Motor neuron (in vitro differentiated cells): Measurements from ENCODE around the gene PPP2R5C. TPM values are rescaled to one million over a fixed set of nuclear protein-coding genes. Genes with fewer than 3 reads are reported as not detected.

Experiments
- ATAC-seq, 8 experiments: fragments of 200-7000 bp; cut with Tn5 transposase; replicated peaks in 6 of 8; 2 replicates each; pipeline ENCODE4 v1.8.0; 2021; ENCODE audit warnings: mild to moderate bottlenecking in 8 of 8, moderate library complexity in 8 of 8
- H3K27ac ChIP-seq, 2 donors: fragments of 250-450 bp; sonication (Bioruptor Pico); 2 replicates each; pipeline ENCODE4 v1.9.0; 2021; ENCODE audit warnings: antibody characterized with exemption in 2 of 2, mild to moderate bottlenecking in 2 of 2, moderate library complexity in 1 of 2
- H3K4me1 ChIP-seq, 2 donors: fragments of 250-450 bp; sonication (Bioruptor Pico); replicated peaks in 1 of 2; 2 replicates each; pipeline ENCODE4 v1.6.1; 2021; ENCODE audit warnings: antibody characterized with exemption in 2 of 2, mild to moderate bottlenecking in 2 of 2, moderate library complexity in 1 of 2
- H3K4me3 ChIP-seq, 5 donors: fragments of 250-450 bp; sonication (Bioruptor Pico); 2 replicates each; pipeline ENCODE4 v1.9.0; 2021; ENCODE audit warnings: antibody characterized with exemption in 5 of 5, mild to moderate bottlenecking in 5 of 5, moderate library complexity in 4 of 5
- WGBS, 10 experiments: fragments of 450-650 bp; shearing (Covaris generic); methylation state at CpG; one replicate each; pipeline ENCODE4 v1.0.0; 2022; 5-methylcytosine and 5-hydroxymethylcytosine counted together
- in situ Hi-C, 9 experiments: fragments of 400-800 bp; cut with MboI; loops; one replicate each; pipeline ENCODE4 v1.15.0; 2021; ENCODE audit warnings: low sequenced_read_pairs in 9 of 9, low pct_unique_long_range_greater_than_20kb in 2 of 9; ENCODE audit not compliant: unreplicated experiment in 9 of 9
- total RNA-seq, 8 experiments: library from RNA; unstranded; fragments of 300-600 nt; gene quantifications; 2 replicates each; pipeline versions ENCODE4 v1.2.3 to v1.2.4, GENCODE V29; 2022

Gene PPP2R5C
- total RNA-seq, 8 experiments from 2014 or later = 84.4 to 112 (median 94.7) TPM

GRCh38 chr14:101862177-101862576 is 100.7 kb downstream of the PPP2R5C start:
- Histone ChIP-seq H3K4me1 (no peaks in the 10 kb centered on the region), H3K27ac (no peak overlapping the region), H3K4me3 (no peak overlapping the region)
- 62 to 100% (median 100%) methylated on average over 1 to 3 of the region's 4 CpGs; no CpG with 5 or more reads in 3 of the 10 experiments for WGBS, 10 experiments
- in situ Hi-C loops = no loop called here
- no peak for ATAC-seq

- no peak overlapping the region for H3K4me3 ChIP-seq
- in situ Hi-C loops = no loop called here
- 90 to 100% (median 100%) methylated on average over 1 to 2 of the region's 4 CpGs; no CpG with 5 or more reads in 4 of the 10 experiments for WGBS, 10 experiments
- no peak for ATAC-seq
- no peak overlapping the region for H3K27ac ChIP-seq
- no peaks in the 10 kb centered on the region for H3K4me1 ChIP-seq
Observed at GRCh38 chr14:101862711-101863110, 101.2 kb downstream of the PPP2R5C start.

GRCh38 chr14:101865288-101865687 is 103.8 kb downstream of the PPP2R5C start:
- Histone ChIP-seq H3K4me3 (no peak overlapping the region), H3K4me1 (peaks cover 0 to 3% of the 10 kb centered on the region in 2 donors), H3K27ac (no peak overlapping the region)
- in situ Hi-C loops = no loop called here
- ATAC-seq = no peak
- WGBS, 10 experiments = 68 to 100% (median 84%) methylated on average over 1 to 4 of the region's 9 CpGs; no CpG with 5 or more reads in 2 of the 10 experiments

- Histone ChIP-seq H3K4me1 (peaks cover 0 to 6% of the 10 kb centered on the region in 2 donors), H3K4me3 (no peak overlapping the region), H3K27ac (no peak overlapping the region)
- in situ Hi-C loops = no loop called here
- no peak for ATAC-seq
- WGBS, 10 experiments = 29 to 100% (median 89%) methylated on average over 1 to 4 of the region's 4 CpGs; no CpG with 5 or more reads in 1 of the 10 experiments
Observed at GRCh38 chr14:101867854-101868253, 106.3 kb downstream of the PPP2R5C start.

GRCh38 chr14:101869217-101869616 is 107.7 kb downstream of the PPP2R5C start:
- no peak overlapping the region for H3K27ac ChIP-seq
- ATAC-seq = no peak
- in situ Hi-C loops = no loop called here
- peaks cover 0 to 6% of the 10 kb centered on the region in 2 donors for H3K4me1 ChIP-seq
- 66 to 100% (median 95%) methylated on average over 2 to 8 of the region's 8 CpGs for WGBS, 10 experiments
- no peak overlapping the region for H3K4me3 ChIP-seq

GRCh38 chr14:101870273-101870939 is 108.9 kb downstream of the PPP2R5C start:
- WGBS, 10 experiments = 33 to 99% (median 78%) methylated on average over 1 to 6 of the region's 6 CpGs
- H3K27ac ChIP-seq = no peak overlapping the region
- in situ Hi-C loops = no loop called here
- peaks cover 0 to 6% of the 10 kb centered on the region in 2 donors for H3K4me1 ChIP-seq
- H3K4me3 ChIP-seq = no peak overlapping the region
- ATAC-seq = no peak

- WGBS, 10 experiments = 92 to 100% (median 98%) methylated on average over 1 to 4 of the region's 4 CpGs; no CpG with 5 or more reads in 2 of the 10 experiments
- Histone ChIP-seq H3K27ac (no peak overlapping the region), H3K4me1 (peaks cover 0 to 6% of the 10 kb centered on the region in 2 donors), H3K4me3 (no peak overlapping the region)
- in situ Hi-C loops = no loop called here
- ATAC-seq = no peak
Observed at GRCh38 chr14:101872346-101872745, 110.8 kb downstream of the PPP2R5C start.

- peaks cover 0 to 6% of the 10 kb centered on the region in 2 donors for H3K4me1 ChIP-seq
- no peak overlapping the region for H3K27ac ChIP-seq
- ATAC-seq = peak in 1 of 8 experiments; percentile 69
- in situ Hi-C loops = no loop called here
- WGBS, 10 experiments = 67 to 100% (median 95%) methylated on average over 1 to 3 of the region's 3 CpGs; no CpG with 5 or more reads in 2 of the 10 experiments
- H3K4me3 ChIP-seq = no peak overlapping the region
Observed at GRCh38 chr14:101873076-101873825, 111.7 kb downstream of the PPP2R5C start.

- in situ Hi-C loops = no loop called here
- peak in 1 of 8 experiments; percentile 17 for ATAC-seq
- WGBS, 10 experiments = 64 to 100% (median 95%) methylated on average over 2 to 4 of the region's 4 CpGs
Observed at GRCh38 chr14:101873991-101874390, 112.5 kb downstream of the PPP2R5C start.

GRCh38 chr14:101875041-101875726 is 113.7 kb downstream of the PPP2R5C start:
- Histone ChIP-seq H3K27ac (no peak overlapping the region), H3K4me3 (no peak overlapping the region), H3K4me1 (peaks cover 0 to 4% of the 10 kb centered on the region in 2 donors)
- in situ Hi-C loops = no loop called here
- no peak for ATAC-seq
- WGBS, 10 experiments = 59 to 100% (median 87%) methylated on average over 2 to 8 of the region's 8 CpGs; no CpG with 5 or more reads in 1 of the 10 experiments

More at GRCh38 chr14:101873991-101874390, 112.5 kb downstream of the PPP2R5C start:
- Histone ChIP-seq H3K4me1 (peaks cover 0 to 6% of the 10 kb centered on the region in 2 donors), H3K4me3 (no peak overlapping the region), H3K27ac (no peak overlapping the region)

- no peak overlapping the region for H3K27ac ChIP-seq
- in situ Hi-C loops = no loop called here
- ATAC-seq = no peak
- no peak overlapping the region for H3K4me3 ChIP-seq
- 45 to 94% (median 85%) methylated on average over 3 to 8 of the region's 8 CpGs; no CpG with 5 or more reads in 1 of the 10 experiments for WGBS, 10 experiments
- H3K4me1 ChIP-seq = no peaks in the 10 kb centered on the region
Observed at GRCh38 chr14:101875727-101876554, 114.4 kb downstream of the PPP2R5C start.

GRCh38 chr14:101876555-101876938 is 115.0 kb downstream of the PPP2R5C start:
- Histone ChIP-seq H3K27ac (no peak overlapping the region), H3K4me3 (no peak overlapping the region), H3K4me1 (no peaks in the 10 kb centered on the region)
- in situ Hi-C loops = no loop called here
- WGBS, 10 experiments = 0 to 93% (median 83%) methylated on average over 1 to 7 of the region's 8 CpGs
- peak in 6 of 8 experiments; percentile 20 to 88 (median 72) for ATAC-seq
